CD14-positive monocyte (primary cell): ENCODE data around the gene PRR33. TPM values are rescaled to one million over a fixed set of nuclear protein-coding genes. Genes with fewer than 3 reads are reported as not detected.

Experiments used
- DNase-seq, 3 donors: peaks; one replicate each; pipeline ENCODE4 v3.0.0-alpha.2; 2011 to 2022
- H2AFZ ChIP-seq: 2 replicates; pipeline ENCODE4 v1.6.0; 2012; ENCODE audit warnings: mild to moderate bottlenecking, low read depth, low read length, inconsistent platforms; ENCODE audit not compliant: insufficient read depth, poor library complexity, severe bottlenecking
- H3K27ac ChIP-seq, 2 donors: 1 replicate in 1 of 2; 2 replicates in 1 of 2; pipeline ENCODE4 v1.5.1; 2012 to 2013; ENCODE audit warnings: low read length in 2 of 2, control low read depth in 1 of 2, inconsistent platforms in 1 of 2, low read depth in 1 of 2, mild to moderate bottlenecking in 1 of 2
- H3K27me3 ChIP-seq, 2 donors: one replicate each; pipeline versions ENCODE4 v1.6.0 to v1.6.1; 2011 to 2013; ENCODE audit warnings: low read length in 2 of 2; ENCODE audit not compliant: control insufficient read depth in 2 of 2, insufficient read depth in 2 of 2
- H3K36me3 ChIP-seq, 2 donors: replicated peaks in 1 of 2; 1 replicate in 1 of 2; 2 replicates in 1 of 2; pipeline versions ENCODE4 v1.5.1 to v1.6.1; 2012 to 2013; ENCODE audit warnings: low read length in 2 of 2, control low read depth in 1 of 2, inconsistent platforms in 1 of 2, mild to moderate bottlenecking in 1 of 2; ENCODE audit not compliant: insufficient read depth in 2 of 2, control insufficient read depth in 1 of 2
- H3K4me1 ChIP-seq, 2 donors: 1 replicate in 1 of 2; 2 replicates in 1 of 2; pipeline versions ENCODE4 v1.5.1 to v1.6.1; 2012 to 2013; ENCODE audit warnings: low read length in 2 of 2, control low read depth in 1 of 2, inconsistent platforms in 1 of 2, mild to moderate bottlenecking in 1 of 2, moderate library complexity in 1 of 2; ENCODE audit not compliant: insufficient read depth in 2 of 2, control insufficient read depth in 1 of 2
- H3K4me2 ChIP-seq: replicated peaks from 2 replicates; pipeline ENCODE3; 2012; ENCODE audit warnings: low read length, moderate library complexity, mild to moderate bottlenecking; ENCODE audit not compliant: poor library complexity, severe bottlenecking; ENCODE audit errors: extremely low read depth
- H3K4me3 ChIP-seq, 3 experiments: fragments of 200-600 bp in 1 of 3; sonication (generic) in 1 of 3; replicated peaks in 1 of 3; 1 replicate in 2 of 3; 2 replicates in 1 of 3; pipeline ENCODE4 v1.5.1; 2011 to 2013; ENCODE audit warnings: low read length in 3 of 3, mild to moderate bottlenecking in 3 of 3, control low read depth in 2 of 3, low read depth in 2 of 3, inconsistent platforms in 1 of 3, moderate library complexity in 1 of 3
- H3K79me2 ChIP-seq: 2 replicates; pipeline ENCODE4 v1.6.0; 2012; ENCODE audit warnings: mild to moderate bottlenecking, control low read depth, inconsistent platforms, low read length, moderate library complexity; ENCODE audit not compliant: insufficient read depth
- H3K9ac ChIP-seq: 2 replicates; pipeline ENCODE4 v1.6.0; 2017; ENCODE audit warnings: low read length, mild to moderate bottlenecking; ENCODE audit not compliant: insufficient read depth, poor library complexity, severe bottlenecking
- H3K9me3 ChIP-seq, 2 donors: replicated peaks in 1 of 2; 1 replicate in 1 of 2; 2 replicates in 1 of 2; pipeline versions ENCODE4 v1.5.1 to v1.6.1; 2012 to 2013; ENCODE audit warnings: low read length in 2 of 2, control low read depth in 1 of 2; ENCODE audit not compliant: control insufficient read depth in 1 of 2, insufficient read depth in 1 of 2
- H4K20me1 ChIP-seq: 2 replicates; pipeline ENCODE4 v1.6.0; 2012; ENCODE audit warnings: mild to moderate bottlenecking, low read length, control low read depth, moderate library complexity; ENCODE audit not compliant: insufficient read depth
- H3K27ac Mint-ChIP-seq, 7 donors: one replicate each; pipeline ENCODE4 v1.8.0; 2020; ENCODE audit warnings: mild to moderate bottlenecking in 7 of 7, mixed read lengths in 7 of 7, moderate library complexity in 6 of 7, inconsistent platforms in 2 of 7
- H3K27me3 Mint-ChIP-seq, 3 donors: one replicate each; pipeline ENCODE4 v1.8.0; 2021 to 2022; ENCODE audit warnings: low read depth in 3 of 3, mild to moderate bottlenecking in 3 of 3, mixed read lengths in 3 of 3, moderate library complexity in 3 of 3, inconsistent platforms in 1 of 3
- H3K36me3 Mint-ChIP-seq, 2 donors: one replicate each; pipeline ENCODE4 v1.8.0; 2020; ENCODE audit warnings: mixed read lengths in 2 of 2, inconsistent platforms in 1 of 2, mild to moderate bottlenecking in 1 of 2
- H3K4me1 Mint-ChIP-seq: one replicate; pipeline ENCODE4 v1.8.0; 2020; ENCODE audit warnings: mild to moderate bottlenecking, mixed read lengths
- H3K4me3 Mint-ChIP-seq, 2 donors: one replicate each; pipeline ENCODE4 v1.8.0; 2020; ENCODE audit warnings: mild to moderate bottlenecking in 2 of 2, mixed read lengths in 2 of 2, moderate library complexity in 1 of 2
- H3K9me3 Mint-ChIP-seq, 7 donors: one replicate each; pipeline ENCODE4 v1.8.0; 2020 to 2022; ENCODE audit warnings: mixed read lengths in 7 of 7, mild to moderate bottlenecking in 6 of 7, moderate library complexity in 6 of 7, inconsistent platforms in 2 of 7
- WGBS: methylation state at CpG from one replicate; pipeline ENCODE4 v1.1.5; 2013; ENCODE audit warnings: missing lambda C conversion rate; ENCODE audit not compliant: insufficient coverage; 5-methylcytosine and 5-hydroxymethylcytosine counted together
- intact Hi-C, 2 donors: fragments of 100-400 bp; cut with micrococcal nuclease; formaldehyde crosslinking; loops; one replicate each; pipeline versions ENCODE4 v1.15.0 to v1.15.1; 2023
- polyA plus RNA-seq, 3 donors: library from polyadenylated mRNA; depleted of rRNA in 1 of 3; unstranded in 2 of 3; stranded (reverse) in 1 of 3; fragments of 300-500 nt in 2 of 3; fragments of >200 nt in 1 of 3; fragmentation: Illumina TruSeq in 2 of 3; gene quantifications; 1 replicate in 2 of 3; 2 replicates in 1 of 3; pipeline ENCODE4 v1.2.3, GENCODE V29; 2012 to 2021
- TF ChIP-seq, protein P1 (sequence below): fragments of 200-600 bp; IDR thresholded peaks from one replicate; pipeline ENCODE4 v1.8.0; 2022; ENCODE audit warnings: antibody characterized with exemption, mild to moderate bottlenecking

PRR33 gene
- polyA plus RNA-seq, 3 donors: not detected

DNA sequence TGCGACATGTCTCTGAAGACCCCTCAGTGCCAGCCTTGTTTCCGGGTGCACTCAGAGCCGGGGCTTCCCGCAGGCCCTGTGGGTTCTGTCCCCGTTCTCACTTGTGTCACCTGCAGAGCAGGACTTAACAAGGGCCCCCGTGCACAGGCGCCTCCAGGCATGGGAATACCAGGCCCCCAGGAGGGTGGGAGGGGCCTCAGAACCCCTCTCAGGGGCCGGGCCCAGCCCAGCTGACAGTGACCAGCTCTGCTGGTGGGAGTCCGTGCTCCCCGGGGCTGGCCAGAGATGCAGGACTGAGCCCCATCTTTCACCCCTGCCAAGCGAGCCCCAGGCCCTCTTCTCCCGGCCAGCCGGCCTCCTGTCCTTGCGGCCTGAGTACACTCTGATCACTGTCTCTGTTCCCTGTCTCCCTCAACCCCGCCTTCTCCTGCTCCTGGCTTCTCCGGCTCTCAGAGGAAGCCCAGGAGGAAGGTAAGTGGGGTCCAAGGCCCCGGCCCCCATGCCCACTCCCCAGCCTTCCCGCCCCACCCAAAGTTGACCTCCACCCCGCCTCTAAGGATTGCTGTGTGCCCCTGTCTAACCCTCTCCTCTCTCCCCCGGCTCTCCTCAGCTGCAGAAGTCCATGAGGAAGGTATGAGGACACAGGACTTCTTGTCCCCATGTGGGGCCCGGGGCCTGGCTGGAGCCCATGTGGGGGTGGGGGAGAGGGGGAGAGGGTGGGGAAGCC, 33.1 kb upstream of the PRR33 start:
- WGBS: 96% methylated on average over 12 of the region's 21 CpGs
- peaks cover 7 to 18% (median 8%) of the 10 kb centered on the region in 3 donors for H3K27me3 Mint-ChIP-seq
- intact Hi-C loops: loop anchor here in 1 of 2 donors (5.0 to 10.0 kb wide), 2 partner anchors 228 to 230 kb away; partner anchors contain the start of gene KRTAP5-6
- no peaks in the 10 kb centered on the region for H3K9me3 ChIP-seq
- no peak overlapping the region for H3K27ac Mint-ChIP-seq
- no peak for DNase-seq
- no peaks in the 10 kb centered on the region for H4K20me1 ChIP-seq
- TF ChIP-seq, protein P1, sequence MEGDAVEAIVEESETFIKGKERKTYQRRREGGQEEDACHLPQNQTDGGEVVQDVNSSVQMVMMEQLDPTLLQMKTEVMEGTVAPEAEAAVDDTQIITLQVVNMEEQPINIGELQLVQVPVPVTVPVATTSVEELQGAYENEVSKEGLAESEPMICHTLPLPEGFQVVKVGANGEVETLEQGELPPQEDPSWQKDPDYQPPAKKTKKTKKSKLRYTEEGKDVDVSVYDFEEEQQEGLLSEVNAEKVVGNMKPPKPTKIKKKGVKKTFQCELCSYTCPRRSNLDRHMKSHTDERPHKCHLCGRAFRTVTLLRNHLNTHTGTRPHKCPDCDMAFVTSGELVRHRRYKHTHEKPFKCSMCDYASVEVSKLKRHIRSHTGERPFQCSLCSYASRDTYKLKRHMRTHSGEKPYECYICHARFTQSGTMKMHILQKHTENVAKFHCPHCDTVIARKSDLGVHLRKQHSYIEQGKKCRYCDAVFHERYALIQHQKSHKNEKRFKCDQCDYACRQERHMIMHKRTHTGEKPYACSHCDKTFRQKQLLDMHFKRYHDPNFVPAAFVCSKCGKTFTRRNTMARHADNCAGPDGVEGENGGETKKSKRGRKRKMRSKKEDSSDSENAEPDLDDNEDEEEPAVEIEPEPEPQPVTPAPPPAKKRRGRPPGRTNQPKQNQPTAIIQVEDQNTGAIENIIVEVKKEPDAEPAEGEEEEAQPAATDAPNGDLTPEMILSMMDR: no peak
- peaks cover 0 to 10% of the 10 kb centered on the region in 2 donors for H3K4me1 ChIP-seq
- H3K27ac ChIP-seq: no peak overlapping the region
- H3K9me3 Mint-ChIP-seq: peaks cover 0 to 4% (median 0%) of the 10 kb centered on the region in 7 donors
- H3K4me3 ChIP-seq: no peak overlapping the region
- no peak overlapping the region for H3K4me2 ChIP-seq
- no peak overlapping the region for H2AFZ ChIP-seq
- no peak overlapping the region for H3K9ac ChIP-seq
- no peaks in the 10 kb centered on the region for H3K36me3 ChIP-seq
- H3K4me3 Mint-ChIP-seq: no peak overlapping the region
- no peaks in the 10 kb centered on the region for H3K36me3 Mint-ChIP-seq
- peaks cover 7% of the 10 kb centered on the region for H3K4me1 Mint-ChIP-seq
- H3K79me2 ChIP-seq: no peaks in the 10 kb centered on the region
- no peaks in the 10 kb centered on the region for H3K27me3 ChIP-seq

DNA sequence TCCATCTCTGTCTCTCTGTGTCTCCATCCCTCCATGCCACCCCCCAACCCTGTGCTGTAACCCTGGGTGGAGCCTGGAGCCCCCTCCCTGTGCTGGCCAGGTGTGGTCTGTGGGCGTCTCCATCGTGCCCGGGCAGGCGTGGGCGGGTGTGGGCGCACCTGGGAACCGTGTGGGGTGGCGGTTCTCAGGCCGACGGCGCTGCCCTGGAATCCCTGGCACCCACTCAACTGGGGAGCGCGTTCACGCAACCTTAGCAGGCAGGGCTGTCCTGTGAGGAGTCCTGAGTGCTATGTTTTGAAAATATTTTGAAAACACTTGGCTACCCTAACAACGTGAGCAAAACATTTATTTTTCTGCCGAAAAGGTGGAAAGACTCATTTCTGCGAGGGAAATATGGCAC, 32.5 kb upstream of the PRR33 start:
- H3K4me3 Mint-ChIP-seq: no peak overlapping the region
- intact Hi-C loops: loop anchor here in 1 of 2 donors (5.0 to 10.0 kb wide), 2 partner anchors 227 to 231 kb away; partner anchors contain the start of gene KRTAP5-6
- H3K27me3 ChIP-seq: no peaks in the 10 kb centered on the region
- DNase-seq: no peak
- peaks cover 0 to 10% of the 10 kb centered on the region in 2 donors for H3K4me1 ChIP-seq
- no peaks in the 10 kb centered on the region for H3K36me3 ChIP-seq
- H3K36me3 Mint-ChIP-seq: no peaks in the 10 kb centered on the region
- H3K27ac ChIP-seq: no peak overlapping the region
- no peak overlapping the region for H3K27ac Mint-ChIP-seq
- H3K4me2 ChIP-seq: no peak overlapping the region
- H3K79me2 ChIP-seq: no peaks in the 10 kb centered on the region
- no peaks in the 10 kb centered on the region for H3K9me3 ChIP-seq
- no peak overlapping the region for H3K4me3 ChIP-seq
- WGBS: 92% methylated on average over 16 of the region's 17 CpGs
- TF ChIP-seq, protein P1: no peak
- H3K9ac ChIP-seq: no peak overlapping the region
- H3K4me1 Mint-ChIP-seq: peaks cover 7% of the 10 kb centered on the region
- no peaks in the 10 kb centered on the region for H4K20me1 ChIP-seq
- peaks cover 7 to 16% (median 8%) of the 10 kb centered on the region in 3 donors for H3K27me3 Mint-ChIP-seq
- H3K9me3 Mint-ChIP-seq: peaks cover 0 to 4% (median 0%) of the 10 kb centered on the region in 7 donors
- no peak overlapping the region for H2AFZ ChIP-seq
